GM21360 (cell line): ENCODE data around the gene DSE.

Experiments
- ATAC-seq: cut with Tn5 transposase; IDR thresholded peaks from one replicate; pipeline ENCODE4 v1.9.1; 2021; ENCODE audit warnings: mild to moderate bottlenecking, moderate library complexity; ENCODE audit not compliant: unreplicated experiment

DSE gene

DNA sequence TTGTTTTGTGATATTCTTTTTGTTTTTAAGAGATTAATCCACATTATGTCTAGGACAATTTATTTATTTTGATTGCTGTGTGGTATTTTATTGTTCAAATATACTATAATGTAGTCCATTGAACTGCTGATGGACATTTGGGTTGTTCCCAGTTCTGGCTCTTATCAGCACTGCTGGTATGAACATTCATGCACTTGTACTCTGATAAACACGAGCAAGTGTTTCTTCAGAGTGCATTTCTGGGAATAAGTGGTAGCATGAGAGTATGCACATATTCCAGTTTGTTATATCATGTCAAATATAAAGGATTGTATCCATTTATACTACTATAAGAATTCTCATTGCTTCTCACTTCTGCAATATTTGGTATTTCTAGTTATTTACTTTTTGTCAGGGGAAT lies 97.5 kb downstream of the DSE start:
- ATAC-seq, result no peak

DNA sequence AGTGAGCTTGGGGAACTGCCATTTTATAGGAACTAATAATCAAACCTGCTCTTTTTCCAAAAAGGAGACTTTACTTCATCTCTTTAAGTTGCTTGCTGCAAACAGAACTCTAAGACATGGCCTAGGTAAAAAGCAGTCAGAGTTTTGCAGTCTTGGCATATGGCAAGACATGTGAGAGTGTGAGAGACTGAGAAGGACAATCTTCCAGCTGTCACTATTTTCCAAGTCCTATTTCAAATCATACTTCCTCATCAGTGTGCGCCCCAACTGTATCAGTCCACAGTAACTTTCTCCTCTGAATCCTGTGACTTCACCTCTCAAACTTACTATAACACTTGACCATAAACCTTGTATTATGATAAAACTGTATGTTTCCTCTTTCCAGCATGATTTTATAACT lies 100.8 kb downstream of the DSE start:
- ATAC-seq, result no peak

DNA sequence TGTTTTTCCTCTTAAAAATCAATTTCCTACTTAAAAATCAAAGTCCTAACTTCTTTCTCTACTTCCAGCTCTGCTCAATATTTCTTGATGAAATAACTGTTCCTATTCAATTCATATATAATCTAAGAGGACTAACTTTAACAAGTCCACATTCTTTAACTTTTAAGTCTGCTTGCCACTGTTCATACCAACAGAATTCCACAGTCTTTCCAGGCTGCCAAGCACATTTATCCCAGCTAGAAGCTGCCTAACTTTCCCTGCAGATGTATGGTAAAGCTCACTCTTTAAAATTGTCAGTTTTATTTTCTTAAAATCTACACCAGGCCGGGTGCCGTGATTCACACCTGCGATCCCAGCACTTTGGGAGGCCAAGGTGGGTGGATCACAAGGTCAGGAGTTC lies 102.0 kb downstream of the DSE start:
- no peak for ATAC-seq

DNA sequence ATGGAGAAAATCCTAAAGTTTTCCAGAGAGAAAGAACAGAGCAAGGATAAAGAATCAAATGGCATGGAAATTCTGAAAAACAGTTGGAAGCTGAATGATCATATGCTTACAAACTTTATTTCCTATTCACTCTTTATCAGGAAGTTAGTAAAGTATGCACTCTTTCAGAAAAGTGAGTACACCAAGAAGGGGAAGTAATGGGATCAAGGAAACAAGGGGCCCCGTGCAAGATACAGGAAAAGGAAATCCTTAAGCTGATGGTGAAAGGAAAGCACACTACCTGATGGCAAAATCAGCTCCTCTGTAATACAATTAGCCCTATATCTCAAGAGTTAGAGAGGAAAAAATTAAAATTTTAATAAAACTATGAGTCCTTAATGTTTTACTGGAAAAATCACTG lies 104.4 kb downstream of the DSE start:
- ATAC-seq, result no peak

DNA sequence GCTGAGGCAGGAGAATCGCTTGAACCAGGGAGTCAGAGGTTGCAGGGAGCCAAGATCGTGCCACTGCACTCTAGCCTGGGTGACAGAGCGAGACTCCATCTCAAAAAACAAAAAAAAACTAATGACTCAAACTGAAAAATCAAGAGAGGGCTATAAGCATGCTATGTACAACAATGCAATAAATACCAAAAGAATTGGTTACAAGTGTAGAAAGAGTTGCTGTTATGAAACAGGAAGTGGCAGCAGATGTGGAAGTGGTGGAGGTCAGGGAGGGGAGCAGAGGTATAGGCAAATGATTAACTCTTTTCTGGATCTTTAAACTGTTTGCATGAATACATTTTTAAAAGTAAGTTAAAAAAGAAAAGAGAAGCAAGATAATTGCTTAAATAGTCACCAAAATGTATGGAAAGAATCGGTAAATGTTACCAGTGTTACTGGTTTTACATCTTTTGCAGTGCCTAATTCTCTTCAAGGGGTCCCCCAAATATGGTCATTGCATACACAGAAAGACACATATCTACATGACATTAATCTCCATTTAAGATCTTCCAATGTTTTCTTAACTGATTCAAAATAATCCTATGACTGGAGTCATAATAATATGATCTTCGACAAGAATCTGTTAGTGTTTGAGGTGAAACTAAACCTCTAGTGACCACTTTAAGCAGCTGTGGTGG lies 105.4 kb downstream of the DSE start:
- ATAC-seq, result peak; percentile 100

DNA sequence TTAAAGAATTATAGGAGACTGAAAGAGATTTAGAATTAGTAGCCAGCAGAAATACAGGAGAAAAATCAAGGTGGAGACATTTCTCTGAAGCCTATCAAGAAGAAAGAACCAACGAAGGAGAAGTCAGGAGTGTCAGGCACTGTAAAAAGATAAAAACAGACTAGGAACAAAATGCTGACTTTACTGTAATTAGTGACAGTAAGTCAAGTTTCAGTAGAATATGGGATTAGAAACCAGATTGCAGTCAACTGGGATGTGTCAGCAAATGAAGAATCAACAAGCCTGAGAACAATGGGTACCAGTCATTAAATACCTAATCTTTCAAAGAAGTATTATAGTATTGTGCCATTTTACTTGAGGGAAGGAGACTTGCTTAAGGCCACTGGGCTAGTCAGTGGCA lies 112.0 kb downstream of the DSE start:
- no peak for ATAC-seq

DNA sequence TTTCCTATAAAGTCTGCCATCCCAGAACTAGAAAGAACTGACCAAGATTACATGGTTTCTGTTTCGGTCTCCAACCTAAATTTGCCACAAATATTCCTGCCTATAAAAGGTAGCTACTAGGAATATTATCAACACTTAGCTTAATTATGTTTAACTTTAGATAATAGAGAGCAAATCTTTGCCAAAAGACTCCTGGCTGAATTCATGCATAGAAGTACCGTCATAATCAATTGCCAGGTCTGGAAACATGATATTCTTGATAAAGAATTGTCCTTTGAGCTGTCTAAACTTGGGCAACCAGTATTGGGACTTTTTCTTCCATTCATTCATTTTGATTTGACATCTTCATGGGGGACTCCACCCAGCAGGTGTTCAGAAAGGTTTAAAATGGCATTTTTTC lies 112.9 kb downstream of the DSE start:
- no peak for ATAC-seq

DNA sequence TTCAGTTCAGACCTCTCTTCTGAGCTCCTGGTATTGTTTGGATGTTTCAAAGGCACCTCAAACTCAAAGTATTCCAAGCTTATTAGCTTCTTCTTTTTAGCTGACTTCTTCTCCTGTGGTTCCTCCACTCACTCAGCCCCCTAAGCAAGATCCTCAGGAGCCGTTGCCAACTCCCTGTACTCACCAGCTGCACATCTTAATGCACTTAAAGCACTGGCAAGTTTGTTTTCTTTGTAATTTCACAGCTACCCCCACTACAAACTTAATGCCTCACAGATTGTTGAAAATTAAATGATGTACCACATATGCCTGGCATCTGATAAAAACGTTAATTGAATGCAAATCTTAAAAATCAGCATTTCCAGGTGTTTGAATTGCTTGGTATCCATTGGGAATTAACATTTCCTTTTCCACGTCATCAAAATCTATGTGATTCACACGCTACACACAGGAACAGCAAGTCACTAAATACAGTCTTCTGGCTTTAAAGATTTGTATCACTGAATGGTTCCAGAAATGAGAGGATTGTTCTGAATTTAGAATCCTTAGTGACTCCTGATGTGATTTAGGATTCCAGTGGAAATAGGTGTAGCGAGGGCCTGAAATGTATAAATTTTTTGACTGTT lies 114.9 kb downstream of the DSE start:
- ATAC-seq, result no peak

DNA sequence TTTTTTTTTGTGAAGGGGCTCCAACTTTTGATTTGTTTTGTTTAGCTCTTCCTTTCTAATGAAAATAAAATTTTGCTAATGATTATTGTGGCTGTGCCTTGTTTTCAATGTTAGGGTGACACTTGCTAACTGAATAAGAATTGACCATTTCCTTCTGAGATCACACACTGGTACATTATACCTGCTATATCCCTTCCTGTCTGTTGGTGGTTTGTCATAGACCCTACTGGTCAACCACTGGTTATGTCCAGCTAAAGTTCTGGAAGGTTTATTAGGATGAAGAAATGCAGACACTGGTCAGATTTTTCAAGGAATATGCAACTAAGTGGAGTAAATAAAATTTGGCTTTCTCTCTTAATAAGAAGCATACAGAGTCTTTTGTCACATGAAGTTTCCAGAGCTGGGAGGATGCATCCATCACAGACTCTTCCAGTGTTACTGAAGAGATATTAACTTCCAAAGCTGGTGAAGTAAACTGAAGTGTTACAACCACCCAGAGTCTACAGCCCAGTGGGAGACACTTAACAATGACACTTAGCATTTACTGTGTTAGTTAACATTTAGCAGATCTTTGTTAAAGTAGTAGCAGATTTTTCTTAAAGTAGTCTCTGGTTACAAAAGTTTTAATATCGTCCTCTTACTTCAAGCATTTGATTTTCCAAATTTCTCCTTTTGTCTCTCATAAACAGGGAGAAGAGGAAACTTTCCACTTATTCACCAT lies 121.0 kb downstream of the DSE start:
- no peak for ATAC-seq

DNA sequence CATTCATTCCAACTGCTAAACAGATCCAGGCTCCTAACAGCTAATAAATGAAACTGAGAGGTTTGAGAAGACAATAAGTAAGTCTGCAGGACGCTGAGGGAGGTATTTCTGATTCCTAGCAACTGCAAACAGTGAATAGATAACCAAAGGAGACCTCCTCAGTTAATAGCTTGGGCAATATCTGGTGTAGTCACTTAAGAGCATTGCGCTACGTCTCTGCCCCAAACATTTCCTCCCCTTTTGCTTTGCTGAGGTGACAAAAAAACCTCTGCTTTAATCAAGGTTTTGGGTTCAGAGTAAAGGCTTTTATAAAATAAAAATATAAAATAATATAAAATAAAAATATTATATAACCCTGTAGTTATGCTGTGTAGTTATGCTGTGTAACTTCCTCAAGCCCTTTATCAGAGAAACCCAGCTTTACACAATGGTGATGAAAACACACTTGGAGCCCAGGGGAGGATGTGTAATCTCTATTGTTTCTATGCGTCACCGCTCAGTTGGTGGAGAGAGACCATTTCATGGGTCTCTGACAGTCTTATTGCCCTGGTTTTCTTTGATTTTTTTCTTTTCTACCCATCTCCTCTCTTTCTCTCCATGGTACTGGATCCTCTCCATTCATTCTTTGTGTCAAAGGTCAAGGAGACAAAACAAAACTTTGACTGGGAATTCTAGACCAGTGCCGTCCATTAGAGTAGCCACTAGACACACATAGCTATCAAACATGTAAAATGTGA lies 121.8 kb downstream of the DSE start:
- ATAC-seq, result no peak
